Measurements from ENCODE around the gene IL31RA.

Gene IL31RA

GRCh38 chr5:55860288-55860687 lies 9.1 kb downstream of the IL31RA start:
- no peak for DNase-seq (ENCODE audit: low read depth)

GRCh38 chr5:55860709-55861108 lies 9.6 kb downstream of the IL31RA start:
- DNase-seq (ENCODE audit: low read depth), result no peak

- no peak for DNase-seq (ENCODE audit: low read depth)
Observed at GRCh38 chr5:55864606-55865541, 13.7 kb downstream of the IL31RA start.

GRCh38 chr5:55865831-55866230 lies 14.7 kb downstream of the IL31RA start:
- DNase-seq (ENCODE audit: low read depth), result no peak

- DNase-seq (ENCODE audit: low read depth), result no peak
Observed at GRCh38 chr5:55866485-55866884, 15.3 kb downstream of the IL31RA start.

- DNase-seq (ENCODE audit: low read depth), result no peak
Observed at GRCh38 chr5:55866934-55867333, 15.8 kb downstream of the IL31RA start.

- DNase-seq (ENCODE audit: low read depth), result peak; percentile 44
Observed at GRCh38 chr5:55868846-55869245, 17.7 kb downstream of the IL31RA start.

GRCh38 chr5:55869847-55870246 lies 18.7 kb downstream of the IL31RA start:
- no peak for DNase-seq (ENCODE audit: low read depth)

- DNase-seq (ENCODE audit: low read depth), result no peak
Observed at GRCh38 chr5:55873234-55873633, 22.1 kb downstream of the IL31RA start.

GRCh38 chr5:55877655-55878054 lies 26.5 kb downstream of the IL31RA start:
- no peak for DNase-seq (ENCODE audit: low read depth)

- no peak for DNase-seq (ENCODE audit: low read depth)
Observed at GRCh38 chr5:55880453-55880852, 29.3 kb downstream of the IL31RA start.

- no peak for DNase-seq (ENCODE audit: low read depth)
Observed at GRCh38 chr5:55885359-55885758, 34.2 kb downstream of the IL31RA start.

GRCh38 chr5:55888205-55888604 lies 37.0 kb downstream of the IL31RA start:
- no peak for DNase-seq (ENCODE audit: low read depth)

GRCh38 chr5:55892479-55892878 lies 41.3 kb downstream of the IL31RA start:
- no peak for DNase-seq (ENCODE audit: low read depth)

GRCh38 chr5:55894135-55894534 lies 43.0 kb downstream of the IL31RA start:
- DNase-seq (ENCODE audit: low read depth), result no peak

GRCh38 chr5:55895346-55895745 lies 44.2 kb downstream of the IL31RA start:
- DNase-seq (ENCODE audit: low read depth), result no peak

- no peak for DNase-seq (ENCODE audit: low read depth)
Observed at GRCh38 chr5:55896238-55896637, 45.1 kb downstream of the IL31RA start.

- no peak for DNase-seq (ENCODE audit: low read depth)
Observed at GRCh38 chr5:55896663-55897062, 45.5 kb downstream of the IL31RA start.

- DNase-seq (ENCODE audit: low read depth), result no peak
Observed at GRCh38 chr5:55897206-55897894, 46.2 kb downstream of the IL31RA start.

GRCh38 chr5:55897905-55898304 lies 46.7 kb downstream of the IL31RA start:
- DNase-seq (ENCODE audit: low read depth), result no peak

GRCh38 chr5:55899344-55899743 lies 48.2 kb downstream of the IL31RA start:
- DNase-seq (ENCODE audit: low read depth), result no peak

GRCh38 chr5:55900068-55900467 lies 48.9 kb downstream of the IL31RA start:
- DNase-seq (ENCODE audit: low read depth), result no peak

- no peak for DNase-seq (ENCODE audit: low read depth)
Observed at GRCh38 chr5:55900776-55901175, 49.6 kb downstream of the IL31RA start.
